Prostate gland (tissue), 2 donors: ENCODE measurements around the gene MICU1. TPM values are rescaled to one million over a fixed set of nuclear protein-coding genes. Genes with fewer than 3 reads are reported as not detected.
"Not testable (repeated sequence)": the region's sequence is repeated elsewhere in the genome, so short reads cannot be mapped to it uniquely, and the experiment has no call there.

Experiments
- DNase-seq: peaks from one replicate; pipeline ENCODE4 v3.0.0-alpha.2; 2019; ENCODE audit warnings: low spot score
- H3K27ac ChIP-seq, 2 donors: fragments of 200-600 bp; sonication (generic); 2 replicates each; pipeline ENCODE4 v1.5.1; 2017 to 2019
- H3K27me3 ChIP-seq: fragments of 200-600 bp; sonication (generic); replicated peaks from 2 replicates; pipeline ENCODE4 v1.5.1; 2019; ENCODE audit not compliant: insufficient read depth
- H3K36me3 ChIP-seq, 2 donors: fragments of 200-600 bp; sonication (generic); 1 replicate in 1 of 2; 2 replicates in 1 of 2; pipeline versions ENCODE4 v1.5.1 to v1.8.1; 2017 to 2019
- H3K4me1 ChIP-seq: fragments of 200-600 bp; sonication (generic); replicated peaks from 2 replicates; pipeline ENCODE4 v1.5.1; 2019
- H3K4me3 ChIP-seq, 2 donors: fragments of 200-600 bp; sonication (generic); 2 replicates each; pipeline ENCODE4 v1.5.1; 2017 to 2019
- H3K9me3 ChIP-seq: fragments of 200-600 bp; sonication (generic); 2 replicates; pipeline ENCODE4 v1.5.1; 2017
- POLR2A ChIP-seq: fragments of 450-650 bp; IDR thresholded peaks from one replicate; pipeline ENCODE4 v1.6.1; 2016; ENCODE audit warnings: antibody characterized with exemption, mild to moderate bottlenecking
- POLR2AphosphoS5 ChIP-seq: sonication (generic); formaldehyde crosslinking; IDR thresholded peaks from one replicate; pipeline ENCODE4 v1.6.1; 2017; ENCODE audit warnings: antibody characterized with exemption
- WGBS: methylation state at CpG from one replicate; pipeline ENCODE4 v1.1.5; 2018; 5-methylcytosine and 5-hydroxymethylcytosine counted together
- intact Hi-C: fragments of 100-400 bp; cut with DNase I; formaldehyde crosslinking; loops from one replicate; pipeline ENCODE4 v1.14.2; 2022
- total RNA-seq, 2 donors: library from RNA; depleted of rRNA; stranded (reverse); fragments of >200 nt; gene quantifications; one replicate each; pipeline ENCODE4 v1.1.0, GENCODE V29; 2016
- TF ChIP-seq, protein P1 (sequence below), 4 experiments: fragments of 200-600 bp in 2 of 4; fragments of 450-650 bp in 2 of 4; sonication (generic) in 2 of 4; IDR thresholded peaks; 1 replicate in 3 of 4; 2 replicates in 1 of 4; pipeline ENCODE4 v1.5.1; 2016 to 2019; ENCODE audit warnings: antibody characterized with exemption in 4 of 4, mild to moderate bottlenecking in 2 of 4, moderate library complexity in 2 of 4

Gene MICU1
- total RNA-seq, 2 donors from 2014 or later, result 41.0 to 42.0 TPM

DNA sequence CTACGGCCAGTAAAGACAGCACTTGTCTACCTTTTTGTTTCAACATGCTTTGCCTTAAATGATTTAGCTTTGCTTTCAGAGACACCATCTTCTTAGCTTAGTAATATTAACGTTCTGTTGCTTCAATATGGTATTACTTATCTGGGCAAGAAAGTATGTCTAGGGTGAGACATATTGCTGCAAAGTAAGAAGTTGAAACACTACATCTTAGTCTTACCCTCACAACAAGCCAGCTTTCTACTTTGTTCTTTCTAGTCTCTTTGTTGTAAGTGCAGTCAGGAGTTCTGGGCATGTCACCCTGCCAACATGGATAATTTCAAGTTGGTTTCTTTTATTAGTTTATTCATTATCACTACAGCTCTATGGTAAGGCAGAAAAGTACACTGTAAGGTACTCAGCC lies 148.4 kb downstream of the MICU1 start:
- no peaks in the 10 kb centered on the region for H3K36me3 ChIP-seq

DNA sequence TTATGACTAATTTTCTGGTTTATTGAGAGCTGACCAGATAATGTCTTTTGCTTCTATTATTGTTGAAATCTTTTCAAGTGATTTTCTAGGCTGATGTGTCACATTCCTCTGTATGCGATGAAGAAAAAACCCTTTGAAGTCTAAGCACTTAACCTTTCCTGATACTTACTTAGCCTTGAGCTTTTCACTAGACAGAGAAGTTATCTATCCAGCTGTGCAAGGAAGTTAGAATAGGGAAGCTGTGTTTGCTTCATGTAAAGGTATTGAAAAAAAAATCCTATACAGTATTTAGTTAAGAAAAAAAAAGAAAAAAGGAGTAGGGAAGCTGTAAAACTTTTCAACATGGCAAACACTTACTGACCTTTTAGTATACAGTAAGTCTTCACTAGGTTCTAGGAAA lies 153.6 kb downstream of the MICU1 start:
- DNase-seq, result no peak
- H3K4me3 ChIP-seq, result no peak overlapping the region
- no peak overlapping the region for H3K27ac ChIP-seq
- no peaks in the 10 kb centered on the region for H3K27me3 ChIP-seq
- WGBS, result 86% methylated on average over 1 of the region's 1 CpG
- intact Hi-C loops, result no loop called here
- no peaks in the 10 kb centered on the region for H3K9me3 ChIP-seq
- H3K36me3 ChIP-seq, result no peaks in the 10 kb centered on the region
- TF ChIP-seq, protein P1, sequence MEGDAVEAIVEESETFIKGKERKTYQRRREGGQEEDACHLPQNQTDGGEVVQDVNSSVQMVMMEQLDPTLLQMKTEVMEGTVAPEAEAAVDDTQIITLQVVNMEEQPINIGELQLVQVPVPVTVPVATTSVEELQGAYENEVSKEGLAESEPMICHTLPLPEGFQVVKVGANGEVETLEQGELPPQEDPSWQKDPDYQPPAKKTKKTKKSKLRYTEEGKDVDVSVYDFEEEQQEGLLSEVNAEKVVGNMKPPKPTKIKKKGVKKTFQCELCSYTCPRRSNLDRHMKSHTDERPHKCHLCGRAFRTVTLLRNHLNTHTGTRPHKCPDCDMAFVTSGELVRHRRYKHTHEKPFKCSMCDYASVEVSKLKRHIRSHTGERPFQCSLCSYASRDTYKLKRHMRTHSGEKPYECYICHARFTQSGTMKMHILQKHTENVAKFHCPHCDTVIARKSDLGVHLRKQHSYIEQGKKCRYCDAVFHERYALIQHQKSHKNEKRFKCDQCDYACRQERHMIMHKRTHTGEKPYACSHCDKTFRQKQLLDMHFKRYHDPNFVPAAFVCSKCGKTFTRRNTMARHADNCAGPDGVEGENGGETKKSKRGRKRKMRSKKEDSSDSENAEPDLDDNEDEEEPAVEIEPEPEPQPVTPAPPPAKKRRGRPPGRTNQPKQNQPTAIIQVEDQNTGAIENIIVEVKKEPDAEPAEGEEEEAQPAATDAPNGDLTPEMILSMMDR (IDR thresholded peaks at IDR 0.05), result no peak
- TF ChIP-seq POLR2A (no peak), POLR2AphosphoS5 (no peak)
- no peaks in the 10 kb centered on the region for H3K4me1 ChIP-seq

More for the DNA sequence above, 148.4 kb downstream of the MICU1 start:
- Histone ChIP-seq H3K4me3 (no peak overlapping the region), H3K4me1 (no peaks in the 10 kb centered on the region), H3K9me3 (no peaks in the 10 kb centered on the region), H3K27me3 (no peaks in the 10 kb centered on the region), H3K27ac (no peak overlapping the region)
- TF ChIP-seq, protein P1 (IDR thresholded peaks at IDR 0.05), result no peak
- TF ChIP-seq POLR2A (no peak), POLR2AphosphoS5 (no peak)
- WGBS, result 80% methylated on average over 2 of the region's 2 CpGs
- DNase-seq, result no peak
- intact Hi-C loops, result no loop called here

DNA sequence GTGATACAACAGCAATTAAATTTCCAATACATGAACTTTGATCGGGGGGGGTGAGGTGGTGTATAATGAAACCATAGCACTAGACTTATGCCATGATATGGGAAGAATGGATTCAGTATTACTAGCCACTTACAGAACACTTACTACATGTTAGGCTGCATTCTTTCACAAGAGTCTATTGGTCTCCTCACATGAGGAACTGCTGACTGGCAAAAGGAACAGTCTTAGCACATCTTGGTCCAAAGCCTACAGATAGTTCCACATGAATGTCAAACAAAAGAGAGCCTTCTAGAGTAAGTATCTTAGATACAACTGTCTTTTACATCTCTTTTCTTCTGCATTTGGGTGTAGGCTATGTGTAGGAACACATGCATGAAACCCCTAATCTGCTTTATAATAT lies 155.2 kb downstream of the MICU1 start:
- TF ChIP-seq POLR2AphosphoS5, result no peak
- no peak for TF ChIP-seq POLR2A
- TF ChIP-seq, protein P1 (IDR thresholded peaks at IDR 0.05), result no peak
- no peaks in the 10 kb centered on the region for H3K9me3 ChIP-seq
- WGBS, result 100% methylated on average over 1 of the region's 1 CpG
- no peaks in the 10 kb centered on the region for H3K4me1 ChIP-seq
- H3K4me3 ChIP-seq, result no peak overlapping the region
- DNase-seq, result no peak
- H3K27ac ChIP-seq, result no peak overlapping the region
- H3K36me3 ChIP-seq, result no peaks in the 10 kb centered on the region
- no peaks in the 10 kb centered on the region for H3K27me3 ChIP-seq
- intact Hi-C loops, result no loop called here

DNA sequence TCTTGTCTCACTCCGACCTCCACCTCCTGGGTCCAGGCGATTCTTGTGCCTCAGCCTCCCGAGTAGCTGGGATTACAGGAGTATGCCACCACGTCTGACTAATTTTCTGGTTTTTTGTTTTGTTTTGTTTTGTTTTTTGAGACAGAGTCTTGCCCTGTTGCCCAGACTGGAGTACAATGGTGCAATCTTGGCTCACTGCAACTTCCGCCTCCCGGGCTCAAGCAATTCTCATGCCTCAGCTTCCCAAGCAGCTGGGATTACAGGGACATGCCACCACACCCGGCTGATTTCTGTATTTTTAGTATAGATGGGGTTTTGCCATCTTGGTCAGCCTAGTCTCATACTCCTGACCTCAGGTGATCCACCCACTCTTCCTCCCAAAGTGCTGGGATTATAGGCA lies 158.8 kb downstream of the MICU1 start:
- H3K27ac ChIP-seq, H3K27me3 ChIP-seq, H3K9me3 ChIP-seq, DNase-seq, H3K4me1 ChIP-seq, intact Hi-C loops, H3K4me3 ChIP-seq, H3K36me3 ChIP-seq: not testable (repeated sequence)
- 98% methylated on average over 7 of the region's 7 CpGs for WGBS

DNA sequence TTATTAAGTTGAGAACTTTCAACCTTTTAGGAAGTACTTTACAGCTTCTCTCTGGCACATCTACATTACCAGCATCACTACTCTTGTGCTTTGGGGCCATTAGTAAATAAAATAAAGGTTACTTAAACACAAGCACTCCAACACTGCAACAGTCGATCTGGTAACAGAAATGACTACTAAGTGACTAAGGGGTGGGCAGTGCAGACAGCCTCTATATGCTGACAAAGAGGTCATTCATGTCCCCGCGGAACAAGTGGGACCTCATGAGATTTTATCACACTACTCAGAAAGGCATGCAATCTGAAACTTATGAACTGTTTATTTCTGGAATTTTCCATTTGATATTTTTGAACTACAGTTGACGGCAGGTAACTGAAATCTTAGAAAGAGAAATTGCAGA lies 159.9 kb downstream of the MICU1 start:
- 63% methylated on average over 4 of the region's 4 CpGs for WGBS
- intact Hi-C loops, result no loop called here

More for the DNA sequence above, 159.9 kb downstream of the MICU1 start:
- Histone ChIP-seq H3K9me3 (no peaks in the 10 kb centered on the region), H3K36me3 (no peaks in the 10 kb centered on the region), H3K4me3 (no peak overlapping the region), H3K27me3 (no peaks in the 10 kb centered on the region), H3K4me1 (no peaks in the 10 kb centered on the region), H3K27ac (no peak overlapping the region)
- TF ChIP-seq, protein P1 (IDR thresholded peaks at IDR 0.05), result no peak
- no peak for TF ChIP-seq POLR2AphosphoS5
- no peak for DNase-seq
